ENCODE data around the gene MMP24OS.

GRCh38 chr20:35248641-35249475 lies 29.1 kb downstream of the MMP24OS start:
- TF ChIP-seq CTCF (IDR thresholded peaks at IDR 0.05; ENCODE audit: low read depth, low read length, missing input control) (no peak), TAF1 (conservative IDR thresholded peaks at IDR 0.05) (no peak), YY1 (IDR thresholded peaks at IDR 0.05) (no peak), GABPA (IDR thresholded peaks at IDR 0.05 in 1 of 2, conservative IDR thresholded peaks at IDR 0.05 in 1 of 2) (no peak), ATF3 (IDR thresholded peaks at IDR 0.05) (no peak), MAX (IDR thresholded peaks at IDR 0.05) (no peak), JUND (IDR thresholded peaks at IDR 0.05) (no peak), EGR1 (IDR thresholded peaks at IDR 0.05; ENCODE audit: low read depth in 2 of 2) (no peak), REST (IDR thresholded peaks at IDR 0.05) (no peak), RAD21 (IDR thresholded peaks at IDR 0.05) (no peak)
